HepG2 (cell line): ENCODE data around the gene FOXK2. TPM values are rescaled to one million over a fixed set of nuclear protein-coding genes. Genes with fewer than 3 reads are reported as not detected.

Experiments used
- CBFB ChIP-seq: sonication (generic); formaldehyde crosslinking; IDR thresholded peaks from 2 replicates; pipeline ENCODE4 v1.4.0; 2020; ENCODE audit warnings: missing genetic modification reagents
- CBX1 ChIP-seq: IDR thresholded peaks from one replicate; pipeline ENCODE4 v1.6.1; 2016; ENCODE audit warnings: antibody characterized with exemption, low read depth
- FLYWCH1 ChIP-seq: sonication (generic); formaldehyde crosslinking; IDR thresholded peaks from 2 replicates; pipeline ENCODE4 v1.8.1; 2023; ENCODE audit warnings: mild to moderate bottlenecking, missing genetic modification reagents
- HDAC1 ChIP-seq: sonication (generic); formaldehyde crosslinking; IDR thresholded peaks from 2 replicates; pipeline ENCODE4 v1.5.1; 2020; ENCODE audit warnings: mild to moderate bottlenecking, missing genetic modification reagents
- HDAC2 ChIP-seq: sonication (generic); formaldehyde crosslinking; IDR thresholded peaks from 2 replicates; pipeline ENCODE4 v1.4.0; 2020; ENCODE audit warnings: missing genetic modification reagents
- NFRKB ChIP-seq: fragments of 450-650 bp; IDR thresholded peaks from 2 replicates; pipeline ENCODE4 v1.6.1; 2017
- RFXAP ChIP-seq: sonication (generic); formaldehyde crosslinking; IDR thresholded peaks from 2 replicates; pipeline ENCODE4 v1.4.0; 2020; ENCODE audit warnings: missing genetic modification reagents, borderline replicate concordance
- SALL2 ChIP-seq: sonication (generic); formaldehyde crosslinking; IDR thresholded peaks from 2 replicates; pipeline ENCODE4 v1.8.1; 2023; ENCODE audit warnings: mild to moderate bottlenecking, missing genetic modification reagents, inconsistent platforms
- TEAD3 ChIP-seq: optimal IDR thresholded peaks from 2 replicates; pipeline ENCODE3; 2016; ENCODE audit warnings: borderline replicate concordance
- TFAP4 ChIP-seq: sonication (generic); IDR thresholded peaks from 2 replicates; pipeline ENCODE4 v1.6.1; 2016; ENCODE audit warnings: low read depth, borderline replicate concordance
- YY1 ChIP-seq: IDR thresholded peaks from 2 replicates; pipeline ENCODE4 v1.6.1; 2011; ENCODE audit warnings: low read length, low read depth, moderate library complexity, mild to moderate bottlenecking; ENCODE audit not compliant: insufficient read depth, insufficient replicate concordance
- ZBTB25 ChIP-seq: IDR thresholded peaks from 2 replicates; pipeline ENCODE4 v1.6.1; 2018; ENCODE audit warnings: missing genetic modification reagents
- ZNF256 ChIP-seq: sonication (generic); formaldehyde crosslinking; conservative IDR thresholded peaks from 2 replicates; pipeline ENCODE4 v1.4.0; 2020; ENCODE audit warnings: missing genetic modification reagents
- ZNF343 ChIP-seq: sonication (generic); formaldehyde crosslinking; IDR thresholded peaks from 2 replicates; pipeline ENCODE4 v1.4.0; 2020; ENCODE audit warnings: mild to moderate bottlenecking, missing genetic modification reagents
- ZNF407 ChIP-seq: sonication (generic); formaldehyde crosslinking; IDR thresholded peaks from one replicate; pipeline ENCODE4 v1.5.1; 2020; ENCODE audit warnings: mild to moderate bottlenecking, missing genetic modification reagents; ENCODE audit errors: not compliant biosample characterization
- ZNF414 ChIP-seq: sonication (generic); formaldehyde crosslinking; IDR thresholded peaks from 2 replicates; pipeline ENCODE4 v1.5.0; 2020; ENCODE audit warnings: missing genetic modification reagents
- polyA plus RNA-seq, 8 experiments: library from polyadenylated mRNA; depleted of rRNA in 3 of 8; stranded (reverse) in 7 of 8; unstranded in 1 of 8; fragments of >200 nt; fragmentation: Illumina TruSeq in 4 of 8; extraction: Trizol in 4 of 8; gene quantifications; 2 replicates each; pipeline versions ENCODE4 v1.2.1 to v1.2.3, GENCODE V29; 2011 to 2016; ENCODE audit warnings: low read depth in 4 of 8, missing spikeins in 1 of 8, mixed read lengths in 1 of 8; ENCODE audit not compliant: insufficient read depth in 1 of 8
- total RNA-seq, 5 experiments: library from RNA; depleted of rRNA; stranded (reverse); fragments of >200 nt; fragmentation: Illumina TruSeq; extraction: Trizol; gene quantifications; 2 replicates each; pipeline ENCODE4 v1.2.3, GENCODE V29; 2016; ENCODE audit warnings: low read depth in 1 of 5
- TF ChIP-seq, protein P1 (sequence below): IDR thresholded peaks from 2 replicates; pipeline ENCODE4 v1.6.1; 2016; ENCODE audit warnings: missing compliant biosample characterization, missing genetic modification reagents, borderline replicate concordance

FOXK2 gene
- total and polyA plus RNA-seq, 2 of the 13 experiments (the other 11 are each of a cell fraction or from before 2014, with no cell fraction given): 67.1 to 67.2 TPM

DNA sequence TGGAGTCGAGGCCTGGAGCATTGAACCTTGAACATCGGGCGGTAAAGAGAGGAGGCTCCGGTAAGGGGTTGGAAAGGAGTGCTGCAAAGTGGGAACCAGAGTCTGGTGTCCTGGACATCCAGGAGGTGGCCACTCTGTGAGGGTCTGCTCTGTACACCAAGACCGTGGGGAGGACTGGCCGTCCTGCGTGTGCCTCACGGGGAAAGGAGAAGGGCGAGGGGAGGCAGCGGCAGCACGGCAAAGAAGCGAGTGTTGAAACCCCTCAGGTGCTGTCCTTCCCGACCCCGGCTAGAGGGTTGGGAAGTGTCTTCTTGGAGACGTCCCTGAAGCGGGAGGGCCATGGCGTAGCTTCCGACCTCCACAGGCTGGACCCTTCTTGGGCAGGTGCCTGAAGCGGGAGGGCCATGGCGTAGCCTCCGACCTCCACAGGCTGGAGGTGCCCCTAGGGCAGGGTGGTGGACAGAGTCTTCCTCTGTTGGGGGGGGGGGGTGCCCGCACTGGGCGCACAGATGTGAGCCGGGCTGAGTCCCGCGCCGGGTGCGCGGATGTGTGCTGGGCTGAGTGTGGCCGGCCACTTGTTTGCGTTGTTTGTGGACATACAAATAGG lies 42.0 kb downstream of the FOXK2 start (continued):
- TF ChIP-seq ZNF407 (no peak), ZBTB25 (CRISPR knock-in tag) (no peak), HDAC1 (CRISPR knock-in tag) (peak; percentile 50; the same call in 1 of the 2 replicates), ZNF414 (CRISPR knock-in tag) (no peak), HDAC2 (CRISPR knock-in tag) (no peak), ZNF256 (CRISPR knock-in tag) (no peak), ZNF343 (CRISPR knock-in tag) (no peak), CBFB (CRISPR knock-in tag) (no peak), TFAP4 (no peak), RFXAP (no peak), CBX1 (no peak), FLYWCH1 (CRISPR knock-in tag) (no peak), SALL2 (CRISPR knock-in tag) (no peak), NFRKB (no peak), YY1 (no peak), TEAD3 (CRISPR knock-in tag) (peak; percentile 9)
- TF ChIP-seq, protein P1, sequence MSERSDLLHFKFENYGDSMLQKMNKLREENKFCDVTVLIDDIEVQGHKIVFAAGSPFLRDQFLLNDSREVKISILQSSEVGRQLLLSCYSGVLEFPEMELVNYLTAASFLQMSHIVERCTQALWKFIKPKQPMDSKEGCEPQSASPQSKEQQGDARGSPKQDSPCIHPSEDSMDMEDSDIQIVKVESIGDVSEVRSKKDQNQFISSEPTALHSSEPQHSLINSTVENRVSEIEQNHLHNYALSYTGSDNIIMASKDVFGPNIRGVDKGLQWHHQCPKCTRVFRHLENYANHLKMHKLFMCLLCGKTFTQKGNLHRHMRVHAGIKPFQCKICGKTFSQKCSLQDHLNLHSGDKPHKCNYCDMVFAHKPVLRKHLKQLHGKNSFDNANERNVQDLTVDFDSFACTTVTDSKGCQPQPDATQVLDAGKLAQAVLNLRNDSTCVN (CRISPR knock-in tag): peak; percentile 50; the same call in 1 of the 2 replicates
